Ovary (tissue), 3 donors: ENCODE results near the gene C4orf50.

Experiments used
- EP300 ChIP-seq: sonication (generic); formaldehyde crosslinking; IDR thresholded peaks from one replicate; pipeline ENCODE4 v1.6.1; 2017; ENCODE audit warnings: antibody characterized with exemption
- POLR2A ChIP-seq: fragments of 450-650 bp; IDR thresholded peaks from one replicate; pipeline ENCODE4 v1.6.1; 2017; ENCODE audit warnings: antibody characterized with exemption, mild to moderate bottlenecking, moderate library complexity
- TF ChIP-seq, protein P1 (sequence below), 3 donors: fragments of 450-650 bp in 2 of 3; fragments of 200-600 bp in 1 of 3; IDR thresholded peaks; one replicate each; pipeline versions ENCODE4 v1.5.1 to v1.8.0; 2016 to 2022; ENCODE audit warnings: antibody characterized with exemption in 3 of 3, mild to moderate bottlenecking in 1 of 3
- donor health status: DM: no; HTN: no; CAD: no.

DNA sequence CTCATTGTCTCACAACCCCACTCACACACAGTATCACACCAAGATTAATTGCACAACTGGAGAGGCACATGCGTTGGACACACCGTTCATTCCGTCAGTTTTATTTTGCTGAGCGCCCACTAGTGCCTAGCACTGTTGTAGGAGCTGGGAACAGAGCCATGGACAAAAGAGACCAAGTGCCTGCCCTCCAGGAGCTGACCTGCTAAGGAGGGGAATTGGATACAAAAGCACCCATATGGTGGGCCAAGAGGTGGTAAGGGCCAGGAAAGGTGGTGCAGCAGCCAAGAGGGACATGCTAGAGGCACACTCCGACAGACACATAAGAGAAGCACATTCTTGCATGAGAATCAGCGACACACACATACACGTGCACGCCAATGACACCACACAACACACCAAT lies 124.6 kb downstream of the C4orf50 start:
- TF ChIP-seq, protein P1, sequence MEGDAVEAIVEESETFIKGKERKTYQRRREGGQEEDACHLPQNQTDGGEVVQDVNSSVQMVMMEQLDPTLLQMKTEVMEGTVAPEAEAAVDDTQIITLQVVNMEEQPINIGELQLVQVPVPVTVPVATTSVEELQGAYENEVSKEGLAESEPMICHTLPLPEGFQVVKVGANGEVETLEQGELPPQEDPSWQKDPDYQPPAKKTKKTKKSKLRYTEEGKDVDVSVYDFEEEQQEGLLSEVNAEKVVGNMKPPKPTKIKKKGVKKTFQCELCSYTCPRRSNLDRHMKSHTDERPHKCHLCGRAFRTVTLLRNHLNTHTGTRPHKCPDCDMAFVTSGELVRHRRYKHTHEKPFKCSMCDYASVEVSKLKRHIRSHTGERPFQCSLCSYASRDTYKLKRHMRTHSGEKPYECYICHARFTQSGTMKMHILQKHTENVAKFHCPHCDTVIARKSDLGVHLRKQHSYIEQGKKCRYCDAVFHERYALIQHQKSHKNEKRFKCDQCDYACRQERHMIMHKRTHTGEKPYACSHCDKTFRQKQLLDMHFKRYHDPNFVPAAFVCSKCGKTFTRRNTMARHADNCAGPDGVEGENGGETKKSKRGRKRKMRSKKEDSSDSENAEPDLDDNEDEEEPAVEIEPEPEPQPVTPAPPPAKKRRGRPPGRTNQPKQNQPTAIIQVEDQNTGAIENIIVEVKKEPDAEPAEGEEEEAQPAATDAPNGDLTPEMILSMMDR (IDR thresholded peaks at IDR 0.05), result no peak
- TF ChIP-seq EP300 (no peak), POLR2A (no peak)
